Left lung (tissue), 10 donors: ENCODE measurements around the gene PRKCZ. TPM values are rescaled to one million over a fixed set of nuclear protein-coding genes. Genes with fewer than 3 reads are reported as not detected.

Source experiments
- ATAC-seq: fragments of 200-7000 bp; cut with Tn5 transposase; one replicate; pipeline ENCODE4 v1.9.1; 2020; ENCODE audit warnings: moderate library complexity
- DNase-seq, 4 donors: peaks; one replicate each; pipeline ENCODE4 v3.0.0-alpha.2; 2013 to 2020
- H3K27ac ChIP-seq, 2 donors: fragments of 200-600 bp; sonication (generic) in 1 of 2; one replicate each; pipeline versions ENCODE4 v1.5.0 to v1.8.0; 2020 to 2021
- H3K27me3 ChIP-seq, 2 donors: fragments of 200-600 bp; sonication (generic) in 1 of 2; one replicate each; pipeline versions ENCODE4 v1.5.0 to v1.8.0; 2020 to 2021
- H3K36me3 ChIP-seq, 2 donors: fragments of 200-600 bp; sonication (generic) in 1 of 2; one replicate each; pipeline versions ENCODE4 v1.5.0 to v1.8.0; 2020 to 2021
- H3K4me1 ChIP-seq, 2 donors: fragments of 200-600 bp; one replicate each; pipeline ENCODE4 v1.8.0; 2021
- H3K4me3 ChIP-seq, 2 donors: fragments of 200-600 bp; sonication (generic) in 1 of 2; one replicate each; pipeline versions ENCODE4 v1.5.0 to v1.8.0; 2020 to 2021; ENCODE audit warnings: mild to moderate bottlenecking in 1 of 2
- H3K9me3 ChIP-seq, 2 donors: fragments of 200-600 bp; sonication (generic) in 1 of 2; one replicate each; pipeline versions ENCODE4 v1.5.0 to v1.8.0; 2020 to 2021
- CTCF ChIP-seq, 2 donors: fragments of 200-600 bp; sonication (generic) in 1 of 2; IDR thresholded peaks; one replicate each; pipeline versions ENCODE4 v1.5.0 to v1.8.0; 2021; ENCODE audit warnings: antibody characterized with exemption in 2 of 2
- intact Hi-C, 2 donors: fragments of 100-400 bp; cut with DNase I; formaldehyde crosslinking; loops; one replicate each; pipeline versions ENCODE4 v1.11.2 to v1.14.2; 2022
- polyA plus RNA-seq, 6 donors: library from polyadenylated mRNA; unstranded; fragments of 120-200 nt; gene quantifications; one replicate each; pipeline ENCODE4 v1.2.1, GENCODE V29; 2013; ENCODE audit not compliant: insufficient read length in 6 of 6
- total RNA-seq, 2 donors: library from RNA; stranded (reverse); fragmentation: NEBNext Ultra II Directional; extraction: Animal tissue kit (Norgen Biotek cat#: 25700); gene quantifications; one replicate each; pipeline ENCODE4 v1.2.1, GENCODE V29; 2021
- donor health status: DM: no; HTN: yes; CAD: no.
- donor health status: DM: no; HTN: no; CAD: no.

Gene PRKCZ
- total and polyA plus RNA-seq, 8 donors: 37.5 to 129 (median 48.0) TPM

- intact Hi-C loops: no loop called here
- ATAC-seq (no peak), DNase-seq (peak in 1 of 4 donors; percentile 61)
Measured at GRCh38 chr1:2036287-2036686, 13.9 kb upstream of the PRKCZ start.

GRCh38 chr1:2037314-2037979 is 12.8 kb upstream of the PRKCZ start:
- ATAC-seq (no peak), DNase-seq (peak in 1 of 4 donors; percentile 52)
- Histone ChIP-seq H3K27me3 (peaks cover 0 to 8% of the 10 kb centered on the region in 2 donors), H3K9me3 (no peaks in the 10 kb centered on the region), H3K4me1 (no peaks in the 10 kb centered on the region), H3K27ac (no peak overlapping the region), H3K36me3 (no peaks in the 10 kb centered on the region), H3K4me3 (no peak overlapping the region)
- TF ChIP-seq CTCF (IDR thresholded peaks at IDR 0.05): no peak
- intact Hi-C loops: no loop called here

More at GRCh38 chr1:2036287-2036686, 13.9 kb upstream of the PRKCZ start:
- no peak overlapping the region for H3K4me3 ChIP-seq
- H3K4me1 ChIP-seq: no peaks in the 10 kb centered on the region
- peaks cover 0 to 20% of the 10 kb centered on the region in 2 donors for H3K27me3 ChIP-seq
- no peaks in the 10 kb centered on the region for H3K9me3 ChIP-seq
- no peak overlapping the region for H3K27ac ChIP-seq
- no peaks in the 10 kb centered on the region for H3K36me3 ChIP-seq
- TF ChIP-seq CTCF (IDR thresholded peaks at IDR 0.05): no peak

- Histone ChIP-seq H3K4me1 (no peaks in the 10 kb centered on the region), H3K27ac (no peak overlapping the region), H3K9me3 (no peaks in the 10 kb centered on the region), H3K36me3 (no peaks in the 10 kb centered on the region), H3K4me3 (no peak overlapping the region), H3K27me3 (peaks cover 0 to 9% of the 10 kb centered on the region in 2 donors)
- intact Hi-C loops: no loop called here
- ATAC-seq (no peak), DNase-seq (no peak)
- TF ChIP-seq CTCF (IDR thresholded peaks at IDR 0.05): no peak
Measured at GRCh38 chr1:2038229-2038628, 12.0 kb upstream of the PRKCZ start.

GRCh38 chr1:2039251-2039650 is 11.0 kb upstream of the PRKCZ start:
- intact Hi-C loops: no loop called here
- H3K4me3 ChIP-seq: no peak overlapping the region
- ATAC-seq: no peak
- no peaks in the 10 kb centered on the region for H3K4me1 ChIP-seq
- no peaks in the 10 kb centered on the region for H3K36me3 ChIP-seq
- H3K27ac ChIP-seq: no peak overlapping the region
- no peaks in the 10 kb centered on the region for H3K9me3 ChIP-seq
- TF ChIP-seq CTCF (IDR thresholded peaks at IDR 0.05): no peak
- DNase-seq: no peak
- peaks cover 0 to 18% of the 10 kb centered on the region in 2 donors for H3K27me3 ChIP-seq

- ATAC-seq (no peak), DNase-seq (peak in 1 of 4 donors; percentile 69)
- intact Hi-C loops: no loop called here
- no peak for TF ChIP-seq CTCF (IDR thresholded peaks at IDR 0.05)
- Histone ChIP-seq H3K36me3 (no peaks in the 10 kb centered on the region), H3K4me1 (peaks cover 3 to 10% of the 10 kb centered on the region in 2 donors), H3K9me3 (no peaks in the 10 kb centered on the region), H3K4me3 (no peak overlapping the region), H3K27ac (no peak overlapping the region), H3K27me3 (peaks cover 0 to 35% of the 10 kb centered on the region in 2 donors)
Measured at GRCh38 chr1:2041305-2041704, 8.9 kb upstream of the PRKCZ start.
